Measurements from ENCODE around the gene TSPAN1. TPM values are rescaled to one million over a fixed set of nuclear protein-coding genes. Genes with fewer than 3 reads are reported as not detected.

Gene TSPAN1
- total and polyA plus RNA-seq, 4 donors = 45.3 to 174 (median 139) TPM

- 0 to 1% methylated on average over 51 to 55 of the region's 55 CpGs for WGBS, 2 donors
- H3K9ac ChIP-seq (ENCODE audit: insufficient read depth in 1 of 2, low read length in 2 of 2) = peak within 1 kb of the TSS; percentile 72 to 98
- peak within 1 kb of the TSS; percentile 68 for H3K4me3 ChIP-seq
- peak within 1 kb of the TSS; percentile 94 to 98 for H3K27ac ChIP-seq (ENCODE audit: low read depth in 1 of 2, low read length in 1 of 2)
- H3K27me3 ChIP-seq (ENCODE audit: control insufficient read depth in 3 of 3, insufficient read depth in 3 of 3, low read length in 2 of 3) = no peaks in the 10 kb centered on the region
- DNase-seq (peak; percentile 99), ATAC-seq (ENCODE audit: insufficient read depth, low FRiP score) (peak; percentile 95)
- TF ChIP-seq CTCF (IDR thresholded peaks at IDR 0.05; ENCODE audit: control extremely low read depth, extremely low read depth) = no peak
- no peaks in the 10 kb centered on the region for H3K9me3 ChIP-seq (ENCODE audit: control insufficient read depth in 4 of 4, insufficient read depth in 3 of 4, low read length in 3 of 4)
- H3K4me1 ChIP-seq (ENCODE audit: control insufficient read depth in 5 of 5, insufficient read depth in 5 of 5, low read length in 5 of 5) = peaks cover 2 to 21% (median 7%) of the 10 kb centered on the region in 5 donors
- no peaks in the 10 kb centered on the region for H3K36me3 ChIP-seq (ENCODE audit: control insufficient read depth in 4 of 4, insufficient read depth in 4 of 4, low read length in 4 of 4)
Measured at GRCh38 chr1:46132529-46133180, 42.2 kb upstream of the TSPAN1 start, which contains the start of gene PIK3R3. PIK3R3 (minus strand) TSS chr1:46132629; CDS start chr1:46131952, 677 bp downstream.

- Histone ChIP-seq H3K9ac (ENCODE audit: insufficient read depth in 1 of 2, low read length in 2 of 2) (peak overlapping the region; percentile 57), H3K27ac (ENCODE audit: low read depth in 1 of 2, low read length in 1 of 2) (peak overlapping the region; percentile 92 to 94), H3K4me1 (ENCODE audit: control insufficient read depth in 5 of 5, insufficient read depth in 5 of 5, low read length in 5 of 5) (peaks cover 2 to 24% (median 8%) of the 10 kb centered on the region in 5 donors), H3K4me3 (peak overlapping the region; percentile 56), H3K36me3 (ENCODE audit: control insufficient read depth in 4 of 4, insufficient read depth in 4 of 4, low read length in 4 of 4) (no peaks in the 10 kb centered on the region), H3K9me3 (ENCODE audit: control insufficient read depth in 4 of 4, insufficient read depth in 3 of 4, low read length in 3 of 4) (no peaks in the 10 kb centered on the region), H3K27me3 (ENCODE audit: control insufficient read depth in 3 of 3, insufficient read depth in 3 of 3, low read length in 2 of 3) (no peaks in the 10 kb centered on the region)
- ATAC-seq (ENCODE audit: insufficient read depth, low FRiP score) (peak; percentile 17), DNase-seq (no peak)
- WGBS, 2 donors = 1% methylated on average over 17 to 22 of the region's 22 CpGs
- TF ChIP-seq CTCF (IDR thresholded peaks at IDR 0.05; ENCODE audit: control extremely low read depth, extremely low read depth) = no peak
Measured at GRCh38 chr1:46133181-46133658, 41.7 kb upstream of the TSPAN1 start.

GRCh38 chr1:46133781-46134350 lies 41.0 kb upstream of the TSPAN1 start:
- peak overlapping the region in 1 of 2 donors; percentile 57 for H3K9ac ChIP-seq (ENCODE audit: insufficient read depth in 1 of 2, low read length in 2 of 2)
- H3K36me3 ChIP-seq (ENCODE audit: control insufficient read depth in 4 of 4, insufficient read depth in 4 of 4, low read length in 4 of 4) = no peaks in the 10 kb centered on the region
- DNase-seq (no peak), ATAC-seq (ENCODE audit: insufficient read depth, low FRiP score) (no peak)
- H3K27me3 ChIP-seq (ENCODE audit: control insufficient read depth in 3 of 3, insufficient read depth in 3 of 3, low read length in 2 of 3) = no peaks in the 10 kb centered on the region
- 60 to 62% methylated on average over 3 of the region's 3 CpGs for WGBS, 2 donors
- H3K4me1 ChIP-seq (ENCODE audit: control insufficient read depth in 5 of 5, insufficient read depth in 5 of 5, low read length in 5 of 5) = peaks cover 1 to 24% (median 9%) of the 10 kb centered on the region in 5 donors
- no peaks in the 10 kb centered on the region for H3K9me3 ChIP-seq (ENCODE audit: control insufficient read depth in 4 of 4, insufficient read depth in 3 of 4, low read length in 3 of 4)
- no peak for TF ChIP-seq CTCF (IDR thresholded peaks at IDR 0.05; ENCODE audit: control extremely low read depth, extremely low read depth)
- no peak overlapping the region for H3K4me3 ChIP-seq
- H3K27ac ChIP-seq (ENCODE audit: low read depth in 1 of 2, low read length in 1 of 2) = peak overlapping the region; percentile 92 to 94
